Measurements from ENCODE around the gene CDH8.

The CDH8 gene

GRCh38 chr16:62033065-62033464, 3.2 kb downstream of the CDH8 start:
- DNase-seq (ENCODE audit: low spot score): peak; percentile 54

- DNase-seq (ENCODE audit: low spot score): no peak
These were observed 6.3 kb downstream of the CDH8 start for GRCh38 chr16:62029947-62030346.

- DNase-seq (ENCODE audit: low spot score): no peak
These were observed 13.6 kb downstream of the CDH8 start for GRCh38 chr16:62022688-62023087.

- peak; percentile 61 for DNase-seq (ENCODE audit: low spot score)
These were observed 15.1 kb downstream of the CDH8 start for GRCh38 chr16:62021161-62021581.

DNA sequence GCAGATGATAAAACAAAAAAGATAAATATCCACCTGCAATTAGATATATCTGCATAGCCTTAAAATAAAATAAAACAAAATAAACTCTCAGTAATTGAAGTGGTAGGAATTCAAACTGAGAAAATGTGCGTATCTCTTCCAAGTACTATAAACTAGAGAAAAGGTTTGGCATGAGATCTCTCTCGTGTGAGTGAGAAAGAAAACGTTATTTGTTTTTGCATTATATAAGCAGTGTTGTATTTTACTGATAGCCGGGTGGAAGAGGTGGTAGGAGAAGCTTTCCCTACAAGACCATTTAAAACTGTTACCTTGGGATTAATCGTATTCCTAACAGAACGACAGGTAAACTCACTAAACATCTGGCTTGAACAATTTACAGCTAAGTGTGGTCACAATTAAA, 15.6 kb downstream of the CDH8 start:
- no peak for DNase-seq (ENCODE audit: low spot score)

GRCh38 chr16:62019851-62020250, 16.4 kb downstream of the CDH8 start:
- DNase-seq (ENCODE audit: low spot score): no peak

GRCh38 chr16:62018301-62019060, 17.8 kb downstream of the CDH8 start:
- DNase-seq (ENCODE audit: low spot score): no peak

DNA sequence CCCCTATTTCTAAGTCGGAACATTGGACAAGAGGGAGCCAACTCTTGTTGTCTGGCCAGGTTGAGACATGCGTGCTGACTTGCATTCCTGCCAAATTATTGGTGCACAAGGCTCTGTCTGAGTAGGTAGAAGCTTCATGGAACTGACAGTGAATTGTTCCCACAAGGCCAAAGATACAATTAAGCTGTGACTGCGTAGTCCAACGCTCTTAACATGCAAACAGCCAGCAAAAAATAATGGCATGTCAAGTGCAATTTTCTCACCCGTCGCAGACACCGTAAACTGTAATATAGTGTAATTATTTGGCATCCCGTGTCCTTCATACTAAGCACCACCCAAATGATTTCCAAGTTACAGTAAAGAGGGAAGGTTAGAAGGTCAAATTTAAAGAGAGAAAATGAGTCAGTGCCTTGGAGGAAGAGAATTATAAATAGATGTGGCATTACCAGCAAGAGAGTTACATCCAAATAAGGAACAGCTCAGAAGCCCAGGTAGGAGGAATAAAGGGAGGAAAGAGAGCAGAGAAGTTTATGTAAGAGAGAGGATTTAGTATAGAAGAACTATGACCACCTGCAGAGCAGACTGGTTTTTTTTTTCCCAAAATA, 21.8 kb downstream of the CDH8 start:
- no peak for DNase-seq (ENCODE audit: low spot score)

GRCh38 chr16:62010186-62010585, 26.1 kb downstream of the CDH8 start:
- DNase-seq (ENCODE audit: low spot score): no peak

DNA sequence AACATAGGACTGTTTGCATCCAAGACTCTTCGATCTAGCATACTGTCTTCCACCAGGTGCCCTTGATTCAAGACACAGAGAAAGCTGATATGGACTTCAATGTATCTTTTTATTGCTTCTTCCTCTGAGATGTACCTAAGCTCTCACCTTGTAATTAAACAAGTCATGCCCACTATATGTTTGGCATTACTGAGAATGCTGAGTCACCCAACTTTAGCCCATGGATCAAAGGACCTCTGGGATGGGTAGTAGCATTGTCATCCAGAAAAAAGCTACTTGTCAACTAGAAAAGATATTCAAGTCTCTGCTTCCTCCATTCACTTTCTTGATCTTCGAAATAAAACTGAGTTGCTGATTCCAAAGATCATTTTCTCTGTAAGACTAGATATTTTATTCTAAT, 37.8 kb downstream of the CDH8 start:
- DNase-seq (ENCODE audit: low spot score): no peak

DNA sequence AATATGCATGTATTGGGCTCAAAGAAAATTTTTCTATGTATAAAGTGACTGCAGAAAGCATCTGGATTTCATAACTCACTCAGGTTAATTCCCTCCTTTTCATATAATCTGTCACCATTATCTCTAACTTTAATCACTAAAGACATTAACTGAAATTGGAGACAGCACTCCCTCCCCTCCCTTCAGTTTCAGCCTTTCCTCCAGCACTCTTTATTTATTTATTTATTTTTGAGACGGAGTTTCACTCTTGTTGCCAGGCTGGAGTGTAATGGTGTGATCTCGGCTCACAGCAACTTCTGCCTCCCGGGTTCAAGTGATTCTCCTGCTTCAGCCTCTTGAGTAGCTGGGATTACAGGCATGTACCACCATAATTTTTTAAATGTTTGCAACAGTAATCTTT, 43.1 kb downstream of the CDH8 start:
- no peak for DNase-seq (ENCODE audit: low spot score)

GRCh38 chr16:61987474-61988012, 48.7 kb downstream of the CDH8 start:
- no peak for DNase-seq (ENCODE audit: low spot score)

DNA sequence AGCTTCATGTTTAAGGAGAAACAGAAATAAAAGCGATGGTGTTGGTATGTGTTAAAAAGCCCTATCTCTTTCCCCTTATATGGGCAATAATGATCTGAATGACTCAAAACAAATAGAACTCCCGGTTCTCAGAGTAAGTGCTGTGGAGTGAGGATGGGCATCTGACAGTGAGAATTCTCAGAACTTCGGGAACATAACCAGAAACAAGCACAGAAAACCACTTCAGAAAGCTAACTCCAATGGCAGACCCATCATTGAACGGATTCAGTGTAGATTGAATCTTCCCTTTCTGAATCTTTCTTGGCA, 67.2 kb downstream of the CDH8 start:
- DNase-seq (ENCODE audit: low spot score): no peak

DNA sequence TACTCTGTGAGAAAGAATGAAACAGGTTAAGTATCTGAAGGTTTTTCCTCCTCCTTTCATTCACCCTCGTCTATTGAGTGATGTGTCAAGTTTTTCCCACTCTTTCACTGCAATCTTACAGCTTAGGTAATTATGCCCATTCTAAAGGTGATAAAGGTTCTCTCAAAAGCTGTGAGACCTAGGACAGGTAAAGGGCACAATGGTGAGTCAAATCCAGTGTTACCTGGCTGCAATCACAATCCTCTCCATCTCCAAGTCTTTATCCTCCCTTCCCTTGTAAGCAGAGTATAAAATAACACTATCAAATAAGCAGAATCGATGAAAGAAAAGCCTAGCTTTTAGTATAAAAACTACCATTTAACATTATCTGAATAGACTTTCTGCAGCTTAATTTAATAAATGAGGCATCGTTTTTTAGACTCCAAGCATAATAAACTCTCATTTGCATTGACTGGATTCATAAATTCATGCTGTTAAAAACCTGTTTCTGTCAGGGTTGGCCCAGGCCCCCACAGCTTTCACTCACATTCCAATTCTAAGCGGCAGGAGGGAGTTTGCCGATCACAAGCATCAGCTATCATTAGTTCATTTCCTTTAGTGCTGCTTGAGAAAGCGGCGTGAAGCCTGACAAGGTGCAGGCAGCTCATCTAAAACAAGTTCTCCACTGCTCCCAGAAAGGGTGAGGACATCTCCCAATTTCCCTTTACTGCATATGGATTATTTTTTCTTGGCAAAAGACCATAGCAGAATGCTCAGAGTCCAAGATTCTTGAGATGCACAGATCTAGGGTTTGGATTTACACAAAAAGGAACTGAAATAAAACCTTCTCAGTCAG, 67.8 kb downstream of the CDH8 start:
- no peak for DNase-seq (ENCODE audit: low spot score)

DNA sequence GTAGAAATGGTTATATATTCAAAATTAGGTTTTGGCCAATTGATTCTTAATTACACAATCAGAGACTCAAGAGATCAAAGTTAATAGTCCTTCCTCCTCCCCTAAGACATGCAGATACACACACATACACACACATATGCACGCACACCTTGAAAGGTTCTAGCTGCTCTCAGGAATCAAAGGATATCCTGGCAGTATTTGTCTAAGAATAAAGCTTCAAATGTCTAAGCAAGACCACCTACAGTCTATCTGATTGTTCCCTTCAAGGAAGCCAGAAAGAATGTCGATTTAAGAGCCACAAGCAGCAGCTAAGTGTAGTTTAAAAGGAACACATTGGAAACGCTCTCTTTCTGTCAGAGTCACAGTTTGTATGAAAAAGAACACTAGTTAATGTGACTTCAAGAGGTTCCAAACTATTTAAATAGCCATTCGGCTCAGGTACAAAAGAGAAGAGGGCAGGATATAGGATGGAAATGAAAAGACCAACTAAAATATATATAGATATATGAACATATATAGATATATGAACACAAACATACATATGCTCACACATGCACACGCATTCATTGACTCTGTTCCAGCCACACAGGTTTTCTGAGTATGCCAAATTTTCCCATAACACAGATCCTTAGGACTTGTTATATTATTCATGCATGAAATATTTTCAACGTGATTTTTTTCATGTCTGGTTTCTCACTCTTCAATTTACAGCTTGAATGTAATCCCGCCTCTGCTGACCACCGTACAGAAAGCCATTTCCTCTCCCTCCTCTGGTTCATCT, 79.0 kb downstream of the CDH8 start:
- no peak for DNase-seq (ENCODE audit: low spot score)

GRCh38 chr16:61952841-61953240, 83.4 kb downstream of the CDH8 start:
- DNase-seq (ENCODE audit: low spot score): no peak

- no peak for DNase-seq (ENCODE audit: low spot score)
These were observed 87.8 kb downstream of the CDH8 start for GRCh38 chr16:61948414-61948813.

DNA sequence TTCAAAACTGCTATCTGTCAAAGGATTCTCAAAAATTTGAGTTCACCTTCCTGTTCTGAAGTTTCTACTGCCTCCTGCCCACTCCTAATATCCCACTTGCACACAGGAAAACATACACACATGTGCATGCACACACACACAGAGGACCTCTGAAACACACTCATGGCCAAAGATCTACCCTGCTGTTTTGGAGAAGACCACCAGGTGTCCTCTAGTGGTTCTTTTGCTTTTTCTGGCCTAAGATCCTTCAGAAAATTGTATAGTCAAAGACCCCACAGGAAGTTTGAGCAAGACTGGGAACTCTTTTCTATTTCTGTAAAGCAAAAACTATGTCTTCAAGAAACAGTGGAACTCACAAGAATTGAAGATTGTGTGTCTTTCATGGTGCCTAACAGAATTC, 90.2 kb downstream of the CDH8 start:
- no peak for DNase-seq (ENCODE audit: low spot score)

DNA sequence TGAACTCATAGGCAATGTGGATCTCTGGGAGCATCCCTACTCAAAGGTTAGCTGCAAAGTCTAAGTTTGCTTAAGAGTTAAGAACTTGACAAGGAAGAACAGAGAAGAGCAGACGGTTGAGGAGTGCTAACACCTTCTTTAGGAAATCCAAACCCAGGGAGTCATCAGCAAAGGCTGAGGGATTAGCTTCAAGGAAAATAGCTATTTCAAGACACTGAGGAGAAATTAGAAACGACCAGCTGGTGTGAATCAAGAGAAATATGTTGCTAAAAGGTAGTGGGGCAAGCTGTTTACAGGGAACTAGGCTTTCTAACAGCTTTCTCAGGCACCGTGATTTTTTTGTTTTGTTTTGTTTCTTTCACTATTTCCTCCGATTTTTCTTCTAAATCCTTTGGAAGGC, 90.7 kb downstream of the CDH8 start:
- no peak for DNase-seq (ENCODE audit: low spot score)

GRCh38 chr16:61944004-61944403, 92.2 kb downstream of the CDH8 start:
- DNase-seq (ENCODE audit: low spot score): no peak

DNA sequence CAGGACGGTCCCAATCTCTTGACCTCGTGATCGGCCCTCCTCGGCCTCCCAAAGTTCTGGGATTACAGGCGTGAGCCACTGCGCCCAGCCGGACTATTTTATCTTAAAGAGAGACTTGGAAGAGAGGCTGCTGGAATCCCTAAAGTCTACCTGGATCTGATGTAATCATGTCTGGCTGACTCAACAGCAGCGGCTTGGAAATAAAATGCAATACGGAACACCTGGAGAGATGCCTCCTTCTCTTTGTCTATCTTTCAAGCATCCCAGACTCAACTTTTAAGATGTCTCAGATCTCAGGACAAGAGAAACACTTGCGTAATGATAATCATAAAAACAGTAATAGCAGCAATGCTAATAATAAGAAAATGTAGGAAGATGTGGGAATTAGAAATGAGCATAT, 95.6 kb downstream of the CDH8 start:
- DNase-seq (ENCODE audit: low spot score): no peak

- DNase-seq (ENCODE audit: low spot score): no peak
These were observed 98.6 kb downstream of the CDH8 start for GRCh38 chr16:61937646-61938045.

All from globus pallidus (tissue), 1 donor.